C4-2B (cell line): ENCODE measurements around the gene ADPRS.

Source experiments
- CTCF ChIP-seq: fragments of 450-650 bp; conservative IDR thresholded peaks from 2 replicates; pipeline ENCODE4 v1.5.1; 2017; ENCODE audit warnings: mild to moderate bottlenecking
- ZFX ChIP-seq: fragments of 450-650 bp; IDR thresholded peaks from 2 replicates; pipeline ENCODE4 v1.6.1; 2017

GRCh38 chr1:36128126-36128904 is 39.6 kb downstream of the ADPRS start:
- TF ChIP-seq CTCF (no peak), ZFX (no peak)
